ENCODE data around the gene TP53BP2.
"Not testable (repeated sequence)": the region's sequence is repeated elsewhere in the genome, so short reads cannot be mapped to it uniquely, and the experiment has no call there.

Gene TP53BP2

GRCh38 chr1:223742856-223743517, 102.8 kb downstream of the TP53BP2 start:
- DNase-seq (ENCODE audit: low read depth in 2 of 2): no peak

- DNase-seq (ENCODE audit: low read depth in 2 of 2): no peak
Observed at GRCh38 chr1:223741861-223742260, 103.9 kb downstream of the TP53BP2 start.

DNA sequence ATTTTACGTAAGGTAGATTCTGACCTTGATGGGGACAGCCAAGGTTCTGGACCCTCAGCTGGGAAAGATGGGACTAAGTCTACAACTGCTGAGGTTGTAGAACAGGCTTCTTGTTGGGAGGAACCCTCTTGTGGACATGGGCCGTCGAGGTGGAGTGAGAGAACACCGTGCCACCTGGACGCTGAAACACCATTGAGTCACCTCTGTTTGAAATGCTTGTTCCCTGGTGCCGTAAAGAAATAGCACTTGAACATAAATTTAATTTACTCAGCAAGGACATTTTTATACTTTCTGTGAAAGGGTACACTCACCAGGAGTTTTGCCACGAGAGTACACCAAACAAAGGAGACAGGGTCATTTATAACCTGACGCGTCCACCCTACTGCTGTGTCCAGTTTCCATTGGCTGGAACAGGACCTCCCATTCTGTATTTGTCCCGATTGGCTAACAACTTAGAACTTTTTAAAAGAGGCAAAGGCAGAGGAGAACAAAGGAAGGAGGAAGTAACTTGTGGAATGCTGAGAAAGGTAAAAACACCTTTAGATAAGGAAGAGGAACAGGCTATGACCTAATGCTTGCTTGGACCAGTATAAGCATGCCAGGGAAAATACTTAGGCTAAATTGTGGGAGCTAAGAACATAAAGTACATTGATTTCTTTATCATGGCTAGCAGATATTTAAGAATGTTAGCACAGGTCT, 105.6 kb downstream of the TP53BP2 start:
- DNase-seq (ENCODE audit: low read depth in 2 of 2): not testable (repeated sequence)

DNA sequence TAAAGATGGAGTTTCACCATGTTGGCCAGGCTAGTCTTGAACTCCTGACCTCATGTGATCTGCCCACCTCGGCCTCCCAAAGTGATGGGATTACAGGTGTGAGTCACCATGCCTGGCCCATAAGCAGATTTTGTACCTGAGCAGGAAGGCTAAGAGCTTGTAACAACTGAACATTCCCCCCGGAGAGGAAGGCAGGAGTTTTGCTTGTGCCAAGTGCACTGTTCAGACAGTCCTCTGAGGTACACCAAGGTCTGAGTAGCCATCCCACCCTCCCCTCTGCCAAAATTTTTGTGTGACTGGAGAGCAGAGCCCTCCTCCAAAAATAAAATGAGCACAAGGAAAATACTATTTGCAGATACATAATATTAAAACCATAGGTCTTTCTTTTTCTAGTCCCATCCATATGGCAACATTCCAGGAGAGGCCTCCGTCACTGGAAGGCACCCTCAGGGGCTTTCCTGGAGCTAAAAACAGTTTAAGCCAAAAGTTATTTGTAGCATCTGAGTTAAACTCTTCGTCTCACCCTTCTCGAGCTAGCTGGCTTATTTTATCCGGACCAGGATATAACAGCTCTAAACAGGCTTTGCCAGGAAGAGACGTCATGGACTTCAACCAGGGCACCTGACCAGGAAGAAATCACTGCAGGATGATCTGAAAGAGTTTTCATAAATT, 106.2 kb downstream of the TP53BP2 start:
- DNase-seq (ENCODE audit: low read depth in 2 of 2): no peak

DNA sequence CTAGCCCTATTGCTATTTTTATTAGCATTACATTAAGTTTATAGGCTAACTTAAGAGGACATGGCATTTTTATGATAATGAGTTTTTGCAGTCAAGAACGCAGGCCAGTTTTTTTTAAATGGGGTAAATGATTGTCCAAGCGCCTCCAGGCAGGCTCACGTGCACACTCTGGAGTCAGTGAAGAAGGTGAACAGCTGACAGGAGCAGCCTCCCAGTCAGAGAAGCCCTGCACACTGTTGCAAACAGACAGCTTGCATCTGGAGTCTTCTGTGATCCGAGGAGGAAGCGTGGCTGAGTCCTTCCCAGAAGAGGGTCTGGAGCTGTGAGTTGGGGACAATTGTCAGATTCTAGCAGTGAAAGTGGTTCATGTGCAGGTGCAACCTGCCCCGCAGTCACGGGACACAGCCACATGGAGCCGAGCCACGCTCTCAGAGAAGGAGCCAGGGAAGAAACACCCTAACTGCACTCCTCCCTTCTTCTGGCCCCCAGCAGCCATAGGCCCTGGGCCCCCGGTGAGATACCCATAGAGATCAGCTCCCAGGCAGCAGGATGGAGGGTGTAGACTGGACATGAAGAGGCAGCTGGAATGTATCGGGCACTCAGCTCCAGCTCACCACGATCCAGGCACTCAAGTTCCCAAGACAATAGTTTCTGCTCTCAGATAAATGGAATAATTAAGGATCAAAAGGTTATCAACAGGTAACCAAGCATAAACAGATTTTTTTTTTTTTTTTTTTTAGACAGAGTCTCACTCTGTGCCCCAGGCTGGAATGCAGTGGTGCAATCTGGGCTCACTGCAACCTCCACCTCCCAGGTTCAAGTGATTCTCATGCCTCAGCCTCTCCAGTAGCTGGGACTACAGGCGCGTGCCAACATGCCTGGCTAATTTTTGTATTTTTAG, 107.0 kb downstream of the TP53BP2 start:
- no peak for DNase-seq (ENCODE audit: low read depth in 2 of 2)

GRCh38 chr1:223737342-223737741, 108.4 kb downstream of the TP53BP2 start:
- DNase-seq (ENCODE audit: low read depth in 2 of 2): no peak

- not testable (repeated sequence) for DNase-seq (ENCODE audit: low read depth in 2 of 2)
Observed at GRCh38 chr1:223736638-223737037, 109.1 kb downstream of the TP53BP2 start.

DNA sequence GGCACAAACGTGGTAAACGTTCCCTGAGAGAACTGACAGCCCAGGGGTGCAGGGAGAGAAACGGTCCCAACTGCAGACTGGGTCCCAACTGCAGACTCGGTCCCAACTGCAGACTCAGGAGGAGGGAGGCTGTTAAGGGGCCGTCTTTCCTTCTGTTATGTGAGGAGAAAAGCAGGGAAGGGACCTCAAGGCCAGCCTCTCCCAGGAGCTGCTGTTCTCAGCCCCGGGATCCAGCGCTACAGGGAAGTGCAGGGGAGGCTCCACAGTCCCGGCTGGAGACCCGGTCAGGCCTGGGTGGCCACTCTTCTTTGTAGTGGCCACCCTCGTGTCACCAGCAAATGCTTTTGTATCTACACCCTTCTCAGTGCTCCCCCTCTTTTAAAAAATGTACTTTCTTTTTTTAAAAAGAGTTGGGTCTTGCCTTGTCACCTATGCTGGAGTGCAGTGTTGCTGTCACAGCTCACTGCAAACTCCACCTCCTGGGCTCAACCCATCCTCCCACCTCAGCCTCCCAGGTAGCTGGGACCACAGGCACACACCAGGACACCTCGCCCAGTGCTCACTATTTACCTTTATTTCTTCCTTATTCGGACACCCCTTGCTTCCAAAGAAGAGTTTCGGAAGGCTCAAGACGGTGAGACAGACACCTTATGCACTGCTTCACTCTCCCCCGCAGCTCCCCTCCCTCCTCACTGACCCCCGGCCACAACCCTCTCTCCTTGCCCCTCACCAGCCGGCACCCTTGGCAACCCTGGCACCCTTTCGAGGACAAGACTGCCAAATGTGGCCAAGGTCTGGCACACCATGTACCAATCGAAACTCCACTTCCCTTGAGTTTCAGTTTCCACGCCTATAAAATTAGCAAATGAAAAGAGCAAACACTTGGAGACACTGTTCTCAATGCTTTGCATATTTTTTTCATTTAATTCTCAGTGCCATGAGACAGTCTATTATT, 111.6 kb downstream of the TP53BP2 start:
- DNase-seq (ENCODE audit: low read depth in 2 of 2): no peak

- DNase-seq (ENCODE audit: low read depth in 2 of 2): no peak
Observed at GRCh38 chr1:223732993-223733798, 112.6 kb downstream of the TP53BP2 start.

DNA sequence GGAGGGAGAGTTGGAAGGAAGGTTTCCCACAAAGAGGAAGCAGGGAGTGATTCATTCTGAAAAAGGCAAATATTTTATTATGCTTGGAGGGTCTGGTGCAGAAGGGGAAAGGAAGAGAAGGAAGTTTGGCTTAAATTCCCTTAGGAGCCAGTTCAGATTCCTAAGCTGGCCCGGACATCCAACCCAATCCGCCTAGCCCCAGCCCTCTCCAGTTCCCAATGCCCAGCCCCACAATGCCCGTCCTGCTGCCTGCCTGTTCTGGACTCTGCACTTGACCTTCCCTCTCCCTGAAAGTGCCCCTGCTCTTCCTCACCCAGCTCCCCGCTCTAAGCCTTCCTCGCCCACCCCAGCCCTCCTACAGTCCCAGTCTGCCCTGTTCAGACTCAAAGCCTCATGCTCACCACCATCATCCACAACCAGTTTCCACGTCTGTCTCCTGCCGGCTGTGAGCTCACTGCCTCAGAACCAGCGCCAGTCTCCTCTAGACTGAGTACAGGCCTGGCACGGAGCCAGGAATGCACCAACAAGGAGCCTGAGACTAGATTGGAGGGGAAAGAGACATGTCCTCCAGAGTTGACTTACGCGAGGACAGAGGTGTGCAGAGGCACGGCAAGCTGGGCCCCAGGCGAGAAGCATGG, 114.5 kb downstream of the TP53BP2 start:
- no peak for DNase-seq (ENCODE audit: low read depth in 2 of 2)

DNA sequence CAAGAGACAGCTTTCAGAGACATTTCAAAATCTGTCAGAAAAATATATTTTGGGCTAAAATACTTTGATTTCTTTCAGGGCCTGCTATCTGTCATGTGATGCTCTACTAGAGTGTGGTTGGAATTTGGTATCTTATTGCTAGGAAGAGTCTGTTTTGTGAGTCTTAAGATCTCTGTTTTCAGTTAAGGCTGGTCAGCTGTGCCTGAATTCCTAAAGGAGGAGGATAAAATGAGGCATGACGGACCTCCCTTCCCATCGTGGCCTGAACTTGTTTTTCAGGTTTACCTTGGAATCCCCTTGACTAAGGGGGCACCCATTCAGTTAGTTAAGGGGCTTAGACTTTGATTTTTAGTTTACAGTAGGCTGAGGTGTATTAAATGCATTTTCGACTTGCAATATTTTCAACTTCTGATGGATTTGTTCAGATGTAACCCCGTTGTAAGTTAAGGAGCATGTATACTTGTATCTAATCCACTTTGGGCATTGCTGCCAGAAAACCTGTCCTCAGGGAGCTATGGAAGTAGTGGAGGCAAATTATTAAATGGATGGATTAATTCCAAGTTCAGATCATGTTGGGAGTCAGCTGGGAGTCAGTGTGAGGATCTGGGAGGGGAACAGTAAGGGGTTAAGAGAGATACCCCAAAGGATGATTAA, 115.1 kb downstream of the TP53BP2 start:
- no peak for DNase-seq (ENCODE audit: low read depth in 2 of 2)

- no peak for DNase-seq (ENCODE audit: low read depth in 2 of 2)
Observed at GRCh38 chr1:223729906-223730305, 115.8 kb downstream of the TP53BP2 start.

All from stimulated activated CD4-positive, alpha-beta T cell treated with anti-CD3 and anti-CD28 coated beads, Interleukin-4, amount 100 ng/mL, for 48 hours (primary cell).